GM21717 (cell line): Measurements from ENCODE around the gene OR5K3.

Source experiments
- ATAC-seq: cut with Tn5 transposase; IDR thresholded peaks from one replicate; pipeline ENCODE4 v1.9.1; 2021; ENCODE audit warnings: mild to moderate bottlenecking, moderate library complexity; ENCODE audit not compliant: unreplicated experiment

Gene OR5K3

DNA sequence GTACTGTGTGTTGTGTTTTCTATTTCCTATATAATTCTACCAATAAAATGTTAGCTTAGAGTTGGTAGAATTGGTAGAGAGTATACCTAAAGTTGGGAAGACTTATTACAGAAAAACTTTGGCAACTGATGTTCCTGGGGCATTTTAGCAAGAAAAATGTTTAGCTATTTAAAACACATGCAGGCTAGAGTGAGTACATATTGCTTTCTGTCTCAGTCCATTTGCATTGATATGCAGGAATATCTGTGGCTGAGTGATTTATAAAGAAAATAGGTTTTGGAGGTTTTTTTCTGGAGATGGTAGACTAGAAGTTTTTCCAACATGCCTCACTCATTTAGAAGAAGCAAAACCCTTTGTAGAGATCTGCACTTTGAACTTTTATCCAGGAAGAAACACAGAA is 42.1 kb downstream of the OR5K3 start:
- ATAC-seq, result no peak

DNA sequence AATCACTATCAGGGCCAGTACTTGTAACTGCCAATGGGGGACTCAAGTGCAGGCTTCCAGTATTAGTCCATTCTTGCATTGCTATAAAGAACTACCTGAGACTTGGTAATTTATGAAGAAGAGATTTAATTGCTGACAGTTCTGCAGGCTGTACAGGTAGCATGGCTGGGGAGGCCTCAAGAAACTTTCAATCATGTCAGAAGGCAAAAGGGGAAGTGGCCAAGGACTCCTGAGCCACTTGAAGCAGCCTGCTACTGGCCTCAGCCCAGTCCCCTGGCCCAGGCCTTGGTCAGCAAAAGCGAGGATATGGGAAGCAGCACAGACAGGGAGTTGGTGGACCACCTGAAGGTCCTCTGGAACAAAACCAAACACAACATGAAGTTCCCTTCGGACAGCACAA is 43.3 kb downstream of the OR5K3 start:
- no peak for ATAC-seq

DNA sequence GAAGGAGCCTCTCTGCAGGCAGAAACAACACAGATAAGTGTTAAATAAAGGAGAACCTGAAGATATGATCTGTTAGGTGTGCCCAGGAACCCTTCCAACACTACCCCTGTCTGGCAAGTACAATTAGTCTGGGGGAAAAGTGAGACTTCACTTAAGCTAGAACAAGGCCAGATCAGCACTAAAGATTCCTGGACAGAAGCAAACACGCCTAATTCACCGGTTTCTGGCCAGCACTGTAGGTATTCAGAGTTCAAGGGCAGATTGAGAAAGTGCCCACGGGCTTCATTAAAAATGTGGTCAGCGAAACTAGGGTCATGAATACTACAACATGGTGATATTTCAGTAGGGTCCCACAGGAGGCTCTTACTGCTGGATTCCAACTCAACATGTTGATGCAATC is 43.9 kb downstream of the OR5K3 start:
- no peak for ATAC-seq

DNA sequence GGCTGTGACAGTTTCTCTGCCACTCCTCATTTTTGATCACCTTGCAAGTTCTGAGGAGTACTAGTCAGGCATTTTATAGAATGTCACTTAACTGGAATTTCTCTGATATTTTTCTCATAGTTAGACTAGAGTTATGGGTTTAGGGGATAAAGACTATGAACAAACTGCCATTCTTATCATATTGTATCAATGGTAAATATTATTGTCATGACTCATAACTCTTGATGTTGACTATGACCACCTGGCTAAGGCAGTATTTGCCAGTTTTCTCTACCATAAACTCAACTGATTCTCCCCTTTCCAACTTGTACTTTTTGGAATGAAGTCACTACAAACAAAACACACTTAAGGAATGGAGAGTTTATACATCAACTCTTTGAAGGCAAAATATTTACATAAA is 49.8 kb downstream of the OR5K3 start:
- no peak for ATAC-seq
